BLaER1 (cell line): ENCODE data around the gene NUP50.

Source experiments
- H3K27ac ChIP-seq: shearing (Covaris generic); formaldehyde crosslinking; 2 replicates; pipeline ENCODE4 v1.8.1; 2022
- H3K27me3 ChIP-seq: shearing (Covaris generic); formaldehyde crosslinking; 2 replicates; pipeline ENCODE4 v1.8.1; 2022
- H3K36me3 ChIP-seq: shearing (Covaris generic); formaldehyde crosslinking; 2 replicates; pipeline ENCODE4 v1.8.1; 2022
- H3K4me1 ChIP-seq: shearing (Covaris generic); formaldehyde crosslinking; 2 replicates; pipeline ENCODE4 v1.8.1; 2022
- H3K4me2 ChIP-seq: shearing (Covaris generic); formaldehyde crosslinking; 2 replicates; pipeline ENCODE4 v1.8.1; 2022
- H3K4me3 ChIP-seq: shearing (Covaris generic); formaldehyde crosslinking; 2 replicates; pipeline ENCODE4 v1.8.1; 2022
- H3K9ac ChIP-seq: shearing (Covaris generic); formaldehyde crosslinking; 2 replicates; pipeline ENCODE4 v1.8.1; 2022
- H3K9me3 ChIP-seq: shearing (Covaris generic); formaldehyde crosslinking; 2 replicates; pipeline ENCODE4 v1.8.1; 2022
- H4K20me1 ChIP-seq: shearing (Covaris generic); formaldehyde crosslinking; 2 replicates; pipeline ENCODE4 v1.8.1; 2022
- Cebpa-rat ChIP-seq: shearing (Covaris generic); IDR thresholded peaks from 2 replicates; pipeline ENCODE4 v1.8.1; 2022

The NUP50 gene

DNA sequence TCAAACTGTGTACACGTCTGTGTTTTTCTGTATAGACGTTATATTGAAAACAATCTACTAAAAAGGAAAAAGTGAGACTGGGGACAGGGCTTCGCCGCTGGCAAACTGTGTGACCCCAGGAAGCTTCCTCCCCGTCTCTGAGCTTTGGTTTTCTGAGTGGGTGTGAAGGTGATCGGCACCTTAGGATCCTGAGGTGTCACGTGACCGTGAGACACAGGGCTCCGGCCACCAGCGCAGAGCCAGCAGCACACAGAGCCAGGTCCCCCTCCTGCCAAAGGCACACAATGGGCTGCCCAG lies 44.9 kb downstream of the NUP50 start:
- peaks cover 88% of the 10 kb centered on the region for H3K36me3 ChIP-seq
- H3K9me3 ChIP-seq, result no peaks in the 10 kb centered on the region
- no peak overlapping the region for H3K9ac ChIP-seq
- H3K4me3 ChIP-seq, result no peak overlapping the region
- H3K27ac ChIP-seq, result no peak overlapping the region
- no peak overlapping the region for H3K4me2 ChIP-seq
- peaks cover 14% of the 10 kb centered on the region for H3K4me1 ChIP-seq
- H3K27me3 ChIP-seq, result no peaks in the 10 kb centered on the region
- no peak for TF ChIP-seq Cebpa-rat
- peaks cover 97% of the 10 kb centered on the region for H4K20me1 ChIP-seq

DNA sequence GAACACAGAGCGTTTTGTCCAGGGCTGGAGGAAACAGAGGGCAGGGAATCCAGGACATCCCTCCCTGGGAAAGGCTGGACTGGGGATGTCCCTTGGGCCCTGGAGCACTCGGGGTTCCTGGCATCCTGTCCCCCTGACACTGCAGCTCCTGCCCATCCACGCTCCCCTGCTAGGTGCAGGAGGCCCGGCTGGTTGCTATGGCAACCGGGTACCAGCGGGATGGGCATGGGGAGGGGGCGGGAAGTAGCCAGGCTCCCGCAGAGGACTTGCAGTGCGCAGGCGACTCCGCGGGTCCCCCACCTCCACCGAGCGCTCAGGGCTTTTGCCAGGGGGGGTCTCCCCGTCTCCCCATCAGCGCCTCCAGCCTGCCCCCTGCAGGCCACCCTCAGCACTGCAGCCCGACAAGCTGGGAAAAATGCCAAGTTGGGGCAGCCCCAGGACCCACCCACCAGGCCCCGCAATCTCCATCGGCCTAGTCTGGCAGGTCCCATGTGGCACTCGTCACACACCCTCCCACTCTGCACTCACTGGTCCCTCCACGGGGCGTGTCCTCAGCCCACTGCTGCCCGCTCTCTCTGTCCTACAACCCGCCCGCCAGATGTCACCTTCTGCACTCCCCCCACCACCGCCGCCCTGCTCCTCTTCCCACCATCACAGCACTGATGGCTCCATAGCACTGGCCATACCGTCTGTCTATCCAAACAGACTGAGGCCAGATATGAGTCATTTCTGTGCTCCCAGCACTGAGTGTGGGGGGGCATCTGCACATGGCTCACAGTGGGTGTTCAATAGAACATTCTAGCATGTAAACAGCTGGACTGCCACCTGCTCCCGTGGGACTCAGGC lies 45.5 kb downstream of the NUP50 start:
- Histone ChIP-seq H3K27ac (no peak overlapping the region), H3K4me3 (no peak overlapping the region), H3K4me1 (peaks cover 14% of the 10 kb centered on the region), H3K4me2 (no peak overlapping the region), H3K36me3 (peaks cover 83% of the 10 kb centered on the region), H4K20me1 (peaks cover 97% of the 10 kb centered on the region), H3K9me3 (no peaks in the 10 kb centered on the region), H3K27me3 (no peaks in the 10 kb centered on the region), H3K9ac (no peak overlapping the region)
- TF ChIP-seq Cebpa-rat, result no peak

DNA sequence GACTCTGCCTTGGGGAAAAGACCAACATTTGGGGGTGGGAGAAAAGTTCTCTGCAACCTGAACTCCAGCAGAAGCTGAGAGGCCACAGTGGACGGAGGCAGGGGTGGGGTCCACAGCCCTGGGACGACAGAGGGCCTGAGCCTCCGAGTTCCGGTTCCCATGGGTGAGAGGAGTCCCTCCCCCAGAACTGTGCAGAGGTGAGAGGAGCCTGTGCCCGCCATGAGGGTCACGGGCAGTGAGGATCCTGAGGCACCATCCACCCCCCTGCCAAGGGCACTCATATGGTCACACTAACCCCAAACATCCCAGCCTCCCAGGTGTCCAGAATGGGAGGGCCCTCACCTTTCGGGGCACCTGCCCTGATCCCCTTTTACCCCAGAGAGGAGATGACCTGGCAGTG lies 46.4 kb downstream of the NUP50 start:
- H3K4me2 ChIP-seq, result no peak overlapping the region
- no peak overlapping the region for H3K4me3 ChIP-seq
- H3K4me1 ChIP-seq, result peaks cover 21% of the 10 kb centered on the region
- H3K9me3 ChIP-seq, result no peaks in the 10 kb centered on the region
- no peaks in the 10 kb centered on the region for H3K27me3 ChIP-seq
- no peak overlapping the region for H3K9ac ChIP-seq
- peaks cover 97% of the 10 kb centered on the region for H4K20me1 ChIP-seq
- peaks cover 73% of the 10 kb centered on the region for H3K36me3 ChIP-seq
- H3K27ac ChIP-seq, result 0 out of 2 replicates have a peak overlapping the region, but pooled peaks have one; percentile 4
- TF ChIP-seq Cebpa-rat, result no peak

DNA sequence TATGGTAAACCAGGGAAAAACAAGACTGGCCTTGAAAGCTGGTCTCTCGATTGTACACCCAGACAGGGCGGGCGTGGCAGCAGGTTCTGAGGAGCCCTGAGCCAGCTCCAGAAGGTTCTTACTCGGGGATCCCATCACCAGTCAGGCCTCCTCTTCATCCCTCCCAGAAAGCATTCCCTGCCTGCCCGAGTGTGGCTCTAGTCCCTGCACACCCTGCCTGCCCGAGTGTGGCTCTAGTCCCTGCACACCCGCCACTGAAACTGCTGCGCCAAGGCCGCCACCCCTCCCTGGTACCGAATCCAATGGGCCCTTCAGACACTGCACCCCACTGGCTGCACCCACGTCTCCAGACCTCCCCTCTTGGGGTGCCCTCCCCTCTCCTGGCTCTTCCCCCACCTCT lies 46.9 kb downstream of the NUP50 start:
- H3K9ac ChIP-seq, result no peak overlapping the region
- H3K27ac ChIP-seq, result no peak overlapping the region
- H3K36me3 ChIP-seq, result peaks cover 69% of the 10 kb centered on the region
- no peaks in the 10 kb centered on the region for H3K9me3 ChIP-seq
- H3K4me3 ChIP-seq, result no peak overlapping the region
- H3K27me3 ChIP-seq, result no peaks in the 10 kb centered on the region
- no peak for TF ChIP-seq Cebpa-rat
- no peak overlapping the region for H3K4me2 ChIP-seq
- H4K20me1 ChIP-seq, result peaks cover 99% of the 10 kb centered on the region
- H3K4me1 ChIP-seq, result peaks cover 23% of the 10 kb centered on the region

DNA sequence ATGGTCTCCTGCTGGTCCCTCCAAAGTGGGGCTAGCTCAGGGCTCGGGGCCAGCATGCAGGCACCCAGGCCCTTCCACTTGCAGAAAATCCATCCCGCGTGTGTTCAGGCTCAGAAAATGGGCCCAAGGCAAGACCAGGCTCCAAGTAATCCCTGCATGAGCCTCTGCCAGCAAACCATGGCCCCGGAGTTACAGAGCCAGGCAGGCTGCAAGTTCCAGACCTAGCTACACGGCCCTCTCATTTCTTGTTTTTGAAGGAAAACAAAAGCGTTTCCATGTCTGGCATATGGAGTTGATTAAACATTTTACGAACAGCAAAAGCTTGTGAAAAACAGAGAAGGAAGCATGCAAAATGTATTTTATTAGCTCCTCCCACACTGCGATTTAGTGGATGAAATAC lies 47.3 kb downstream of the NUP50 start:
- no peak for TF ChIP-seq Cebpa-rat
- H3K9me3 ChIP-seq, result no peaks in the 10 kb centered on the region
- no peak overlapping the region for H3K27ac ChIP-seq
- no peak overlapping the region for H3K9ac ChIP-seq
- H4K20me1 ChIP-seq, result peaks cover 100% of the 10 kb centered on the region
- H3K36me3 ChIP-seq, result peaks cover 66% of the 10 kb centered on the region
- H3K4me2 ChIP-seq, result no peak overlapping the region
- H3K4me1 ChIP-seq, result peaks cover 27% of the 10 kb centered on the region
- no peak overlapping the region for H3K4me3 ChIP-seq
- H3K27me3 ChIP-seq, result no peaks in the 10 kb centered on the region

DNA sequence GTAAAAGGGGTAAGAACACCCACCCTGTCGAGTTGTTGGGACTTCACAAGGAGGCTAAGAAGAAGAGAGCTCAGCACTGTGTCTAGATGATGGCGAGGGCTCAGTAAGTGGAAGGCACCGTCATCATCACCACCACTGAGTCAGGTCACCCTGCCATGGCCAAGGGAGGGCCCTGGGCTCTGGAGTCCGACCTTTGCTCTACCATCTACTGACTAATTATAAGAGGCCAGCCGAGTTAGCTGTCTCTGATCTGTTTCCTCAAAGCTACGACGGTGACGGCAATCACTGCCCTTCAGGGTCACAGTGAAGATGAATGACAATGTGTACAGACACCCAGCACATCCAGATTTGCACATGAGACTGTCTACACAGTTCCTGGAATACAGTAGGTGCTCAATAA lies 47.7 kb downstream of the NUP50 start:
- peaks cover 100% of the 10 kb centered on the region for H4K20me1 ChIP-seq
- H3K27me3 ChIP-seq, result no peaks in the 10 kb centered on the region
- H3K27ac ChIP-seq, result no peak overlapping the region
- no peak overlapping the region for H3K4me3 ChIP-seq
- no peak overlapping the region for H3K4me2 ChIP-seq
- peaks cover 66% of the 10 kb centered on the region for H3K36me3 ChIP-seq
- no peaks in the 10 kb centered on the region for H3K9me3 ChIP-seq
- TF ChIP-seq Cebpa-rat, result no peak
- no peak overlapping the region for H3K9ac ChIP-seq
- peaks cover 32% of the 10 kb centered on the region for H3K4me1 ChIP-seq

DNA sequence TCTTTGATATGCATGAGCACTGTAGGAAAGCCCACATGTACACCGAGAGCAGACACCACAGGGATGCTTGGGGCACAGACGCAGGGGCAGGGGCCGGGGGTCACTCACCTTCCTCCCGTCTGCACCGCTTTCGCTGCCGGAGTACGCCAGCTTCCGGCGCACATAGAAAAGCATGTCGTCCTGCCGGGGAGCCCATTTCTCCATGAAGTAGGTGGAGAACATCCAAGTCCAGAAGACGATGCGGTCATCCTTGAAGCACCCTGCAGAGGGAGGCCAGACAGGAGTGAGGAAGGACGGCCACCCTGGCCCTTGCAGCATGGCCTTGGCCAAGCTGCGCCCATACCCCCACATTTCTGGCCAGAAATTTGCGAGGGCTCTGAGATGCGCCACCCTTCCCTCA lies 48.1 kb downstream of the NUP50 start:
- peaks cover 36% of the 10 kb centered on the region for H3K4me1 ChIP-seq
- no peaks in the 10 kb centered on the region for H3K27me3 ChIP-seq
- no peak overlapping the region for H3K4me3 ChIP-seq
- no peak for TF ChIP-seq Cebpa-rat
- peaks cover 64% of the 10 kb centered on the region for H3K36me3 ChIP-seq
- H3K9ac ChIP-seq, result no peak overlapping the region
- H4K20me1 ChIP-seq, result peaks cover 100% of the 10 kb centered on the region
- no peak overlapping the region for H3K4me2 ChIP-seq
- H3K9me3 ChIP-seq, result no peaks in the 10 kb centered on the region
- no peak overlapping the region for H3K27ac ChIP-seq

DNA sequence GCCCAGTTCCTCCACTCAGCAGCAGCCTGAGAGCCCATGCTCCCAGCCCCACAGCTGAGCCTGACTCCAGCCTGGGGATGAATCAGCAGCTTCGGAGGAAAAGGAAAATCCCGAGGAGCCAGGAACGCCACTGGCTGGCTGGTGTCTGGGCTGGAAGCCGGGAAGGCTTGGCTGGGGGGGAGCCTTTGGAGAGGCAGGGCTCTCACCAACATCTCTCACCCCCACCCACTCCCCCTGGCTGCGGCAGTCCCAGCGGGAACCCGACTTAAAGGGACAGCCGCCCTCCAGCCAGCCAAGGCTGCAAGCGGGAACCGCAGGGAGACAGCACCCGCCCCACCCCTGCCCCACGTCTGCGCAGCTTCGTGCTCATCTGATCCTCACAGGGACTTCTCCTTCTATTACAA lies 48.6 kb downstream of the NUP50 start:
- H4K20me1 ChIP-seq, result peaks cover 100% of the 10 kb centered on the region
- H3K9ac ChIP-seq, result no peak overlapping the region
- H3K4me1 ChIP-seq, result peaks cover 39% of the 10 kb centered on the region
- no peaks in the 10 kb centered on the region for H3K27me3 ChIP-seq
- H3K27ac ChIP-seq, result no peak overlapping the region
- H3K4me2 ChIP-seq, result no peak overlapping the region
- no peaks in the 10 kb centered on the region for H3K9me3 ChIP-seq
- H3K36me3 ChIP-seq, result peaks cover 59% of the 10 kb centered on the region
- TF ChIP-seq Cebpa-rat, result no peak
- H3K4me3 ChIP-seq, result no peak overlapping the region

DNA sequence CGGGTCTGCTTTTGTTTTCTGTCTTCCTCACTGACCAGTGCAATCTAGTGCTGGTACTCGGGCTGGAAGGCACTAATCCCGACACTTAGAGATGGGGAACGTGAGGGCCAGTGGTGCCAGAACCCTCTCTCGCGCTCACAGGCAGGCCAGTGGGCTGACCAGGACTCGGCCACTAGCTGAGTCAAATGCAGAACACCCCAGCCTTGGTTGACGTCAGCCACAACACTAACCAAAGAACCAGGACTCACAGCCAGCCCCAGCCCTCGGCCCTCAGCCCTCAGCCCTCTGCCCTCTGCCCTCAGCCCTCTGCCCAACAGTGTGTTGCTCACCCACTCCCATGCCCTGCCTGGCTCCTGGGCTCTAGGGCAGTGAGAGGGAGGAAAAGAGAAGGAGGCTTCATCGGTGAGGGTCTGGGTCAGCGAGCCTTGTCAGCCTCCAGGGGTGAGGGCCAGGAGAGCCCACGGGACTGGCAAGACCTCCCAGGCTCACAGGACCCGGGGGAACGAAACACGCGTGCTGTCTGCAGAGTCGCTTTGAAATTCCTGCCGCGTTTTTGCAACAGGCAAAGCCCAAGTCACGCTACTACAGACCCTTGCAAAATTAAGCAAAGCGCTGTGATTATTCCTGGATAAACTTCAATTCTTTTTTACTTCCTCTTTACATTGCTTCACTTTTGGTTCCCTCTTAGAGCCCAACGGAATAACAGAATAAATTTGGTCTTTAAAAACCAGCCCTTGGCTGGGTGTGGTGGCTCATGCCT lies 49.4 kb downstream of the NUP50 start:
- Histone ChIP-seq H3K9me3 (no peaks in the 10 kb centered on the region), H3K4me1 (peaks cover 39% of the 10 kb centered on the region), H3K27me3 (no peaks in the 10 kb centered on the region), H3K36me3 (peaks cover 56% of the 10 kb centered on the region), H3K27ac (peak overlapping the region; percentile 26; the same call in 1 of the 2 replicates), H3K4me2 (peak overlapping the region; percentile 58), H3K4me3 (no peak overlapping the region), H4K20me1 (peaks cover 100% of the 10 kb centered on the region), H3K9ac (0 out of 2 replicates have a peak overlapping the region, but pooled peaks have one; percentile 19)
- no peak for TF ChIP-seq Cebpa-rat
